Astrocyte (in vitro differentiated cells and primary cell): ENCODE measurements around the gene PTGFRN.

Experiments used
- CTCF ChIP-seq: IDR thresholded peaks from 2 replicates; pipeline ENCODE4 v1.5.1; 2011; ENCODE audit warnings: low read depth, mild to moderate bottlenecking, inconsistent platforms, low read length, moderate library complexity; ENCODE audit not compliant: insufficient read depth
- EZH2 ChIP-seq: IDR thresholded peaks from 2 replicates; pipeline ENCODE4 v1.6.1; 2012; ENCODE audit warnings: mild to moderate bottlenecking, low read length, inconsistent platforms; ENCODE audit not compliant: insufficient read depth

- TF ChIP-seq CTCF: no peak
- TF ChIP-seq EZH2: no peak
These were observed 4.9 kb upstream of the PTGFRN start for GRCh38 chr1:116904791-116905320.
